A673 (cell line): ENCODE data around the gene FAM13A.

Experiments used
- CTCF ChIP-seq: fragments of 300-800, 200-600 bp; sonication (generic); conservative IDR thresholded peaks from 2 replicates; pipeline ENCODE4 v1.5.1; 2017; ENCODE audit warnings: low read depth, mild to moderate bottlenecking, antibody characterized with exemption, low read length, moderate library complexity, mixed read lengths
- EZH2 ChIP-seq: fragments of 200-600 bp; sonication (generic); IDR thresholded peaks from 2 replicates; pipeline ENCODE4 v1.6.1; 2017; ENCODE audit warnings: borderline replicate concordance, low read depth, mild to moderate bottlenecking, mixed read lengths, antibody characterized with exemption, low read length; ENCODE audit not compliant: poor library complexity, severe bottlenecking

GRCh38 chr4:88750369-88750768 lies 306.6 kb downstream of the FAM13A start:
- TF ChIP-seq CTCF (no peak), EZH2 (no peak)
